Stimulated activated CD8-positive, alpha-beta memory T cell treated with anti-CD3 and anti-CD28 coated beads, Interleukin-7, amount 100 ng/mL, for 1 hour (primary cell): ENCODE results near the gene CFAP61.

Experiments
- DNase-seq, 2 donors: peaks; one replicate each; pipeline ENCODE4 v3.0.0-alpha.2; 2020; ENCODE audit warnings: low read depth in 2 of 2

CFAP61 gene

GRCh38 chr20:20275636-20276035 lies 223.3 kb downstream of the CFAP61 start:
- DNase-seq, result no peak

- no peak for DNase-seq
Observed at GRCh38 chr20:20276811-20277530, 224.6 kb downstream of the CFAP61 start.

- DNase-seq, result no peak
Observed at GRCh38 chr20:20277894-20278335, 225.6 kb downstream of the CFAP61 start.

- no peak for DNase-seq
Observed at GRCh38 chr20:20286061-20286460, 233.7 kb downstream of the CFAP61 start.

- DNase-seq, result no peak
Observed at GRCh38 chr20:20289331-20289730, 237.0 kb downstream of the CFAP61 start.

GRCh38 chr20:20292472-20292871 lies 240.1 kb downstream of the CFAP61 start:
- DNase-seq, result no peak

- no peak for DNase-seq
Observed at GRCh38 chr20:20293141-20293540, 240.8 kb downstream of the CFAP61 start.

GRCh38 chr20:20293691-20294385 lies 241.5 kb downstream of the CFAP61 start:
- DNase-seq, result no peak

GRCh38 chr20:20295621-20296498 lies 243.5 kb downstream of the CFAP61 start:
- no peak for DNase-seq

GRCh38 chr20:20297181-20297580 lies 244.8 kb downstream of the CFAP61 start:
- DNase-seq, result no peak

GRCh38 chr20:20297752-20298151 lies 245.4 kb downstream of the CFAP61 start:
- no peak for DNase-seq

- DNase-seq, result no peak
Observed at GRCh38 chr20:20299904-20300303, 247.6 kb downstream of the CFAP61 start.

- DNase-seq, result no peak
Observed at GRCh38 chr20:20303320-20303719, 251.0 kb downstream of the CFAP61 start.

- DNase-seq, result no peak
Observed at GRCh38 chr20:20303742-20304141, 251.4 kb downstream of the CFAP61 start.

- DNase-seq, result no peak
Observed at GRCh38 chr20:20304942-20305341, 252.6 kb downstream of the CFAP61 start.

- no peak for DNase-seq
Observed at GRCh38 chr20:20312562-20312961, 260.2 kb downstream of the CFAP61 start.

- no peak for DNase-seq
Observed at GRCh38 chr20:20317195-20317594, 264.9 kb downstream of the CFAP61 start.

- no peak for DNase-seq
Observed at GRCh38 chr20:20317621-20318364, 265.5 kb downstream of the CFAP61 start.

GRCh38 chr20:20318365-20319161 lies 266.2 kb downstream of the CFAP61 start:
- DNase-seq, result no peak

- no peak for DNase-seq
Observed at GRCh38 chr20:20321134-20321533, 268.8 kb downstream of the CFAP61 start.

- no peak for DNase-seq
Observed at GRCh38 chr20:20321917-20322316, 269.6 kb downstream of the CFAP61 start.
